Activated CD8-positive, alpha-beta memory T cell treated with anti-CD3 and anti-CD28 coated beads, Interleukin-2, amount 50 U/mL, for 1 hour (primary cell): Measurements from ENCODE around the gene RGS10.

Experiments
- DNase-seq: peaks from one replicate; pipeline ENCODE4 v3.0.0-alpha.2; 2020; ENCODE audit errors: extremely low read depth

RGS10 gene

DNA sequence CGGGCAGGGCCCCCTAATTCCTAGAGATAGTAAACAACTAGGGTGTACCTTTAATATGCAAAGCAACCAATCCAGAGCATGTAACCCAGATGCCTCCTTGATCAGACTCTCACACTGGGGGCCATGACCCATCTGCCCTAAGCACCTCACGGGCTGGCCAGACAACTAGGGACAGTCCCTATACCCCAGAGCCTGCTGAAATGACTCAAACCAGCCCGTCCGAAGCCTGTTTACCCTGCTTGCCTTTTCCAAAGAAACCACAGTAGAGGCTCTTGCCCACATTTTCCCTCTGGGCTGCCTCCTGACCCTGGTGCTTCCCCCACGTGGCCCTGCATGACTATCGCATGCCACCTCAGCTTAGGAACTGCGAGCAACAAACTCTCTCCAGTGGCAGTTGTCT, 46.2 kb downstream of the RGS10 start:
- DNase-seq, result no peak

DNA sequence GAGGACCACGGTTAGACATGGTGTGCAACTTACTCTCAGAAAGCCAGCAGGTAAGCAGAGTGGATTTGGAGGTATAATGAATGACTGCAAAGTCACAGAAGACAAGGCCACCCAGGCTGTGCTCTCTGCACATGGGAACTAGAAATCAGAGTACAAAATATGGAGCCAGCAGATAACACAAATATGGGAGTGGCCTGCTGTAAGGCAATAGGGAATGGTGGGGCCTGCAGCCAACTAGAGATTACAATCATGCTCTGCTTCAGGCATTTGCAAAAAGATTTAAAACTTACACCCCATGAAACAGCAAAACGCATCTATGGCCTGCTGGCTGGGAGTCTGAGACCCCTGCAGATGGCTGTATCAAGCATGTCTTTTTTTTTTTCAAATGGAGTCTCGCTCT, 47.0 kb downstream of the RGS10 start:
- DNase-seq, result no peak

DNA sequence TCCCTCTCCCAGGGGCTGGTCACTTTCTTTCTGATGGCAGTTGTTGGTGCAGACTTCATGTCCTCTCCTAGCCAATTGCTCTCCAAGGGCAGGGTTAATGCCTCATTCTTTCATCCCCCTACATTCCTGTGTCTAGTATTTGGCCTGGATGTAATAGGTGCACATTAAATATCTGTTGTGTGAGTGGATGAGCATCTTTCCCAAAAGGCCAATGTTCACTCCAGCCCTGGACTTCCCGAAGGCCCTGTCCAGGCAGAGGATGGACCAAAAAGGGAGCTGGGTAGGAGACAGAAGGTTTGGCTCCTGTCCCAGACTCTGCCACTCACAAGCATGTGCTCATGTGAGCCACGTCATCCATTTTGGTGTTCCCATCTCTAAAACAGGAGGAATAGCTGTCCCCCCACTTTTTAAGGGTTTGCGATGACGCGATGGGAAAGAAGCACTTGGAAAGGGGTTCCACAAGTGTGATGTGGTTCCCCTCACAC, 47.5 kb downstream of the RGS10 start:
- no peak for DNase-seq

GRCh38 chr10:119494236-119495020, 48.1 kb downstream of the RGS10 start:
- no peak for DNase-seq

- DNase-seq, result no peak
Observed at GRCh38 chr10:119493155-119493554, 49.4 kb downstream of the RGS10 start.

DNA sequence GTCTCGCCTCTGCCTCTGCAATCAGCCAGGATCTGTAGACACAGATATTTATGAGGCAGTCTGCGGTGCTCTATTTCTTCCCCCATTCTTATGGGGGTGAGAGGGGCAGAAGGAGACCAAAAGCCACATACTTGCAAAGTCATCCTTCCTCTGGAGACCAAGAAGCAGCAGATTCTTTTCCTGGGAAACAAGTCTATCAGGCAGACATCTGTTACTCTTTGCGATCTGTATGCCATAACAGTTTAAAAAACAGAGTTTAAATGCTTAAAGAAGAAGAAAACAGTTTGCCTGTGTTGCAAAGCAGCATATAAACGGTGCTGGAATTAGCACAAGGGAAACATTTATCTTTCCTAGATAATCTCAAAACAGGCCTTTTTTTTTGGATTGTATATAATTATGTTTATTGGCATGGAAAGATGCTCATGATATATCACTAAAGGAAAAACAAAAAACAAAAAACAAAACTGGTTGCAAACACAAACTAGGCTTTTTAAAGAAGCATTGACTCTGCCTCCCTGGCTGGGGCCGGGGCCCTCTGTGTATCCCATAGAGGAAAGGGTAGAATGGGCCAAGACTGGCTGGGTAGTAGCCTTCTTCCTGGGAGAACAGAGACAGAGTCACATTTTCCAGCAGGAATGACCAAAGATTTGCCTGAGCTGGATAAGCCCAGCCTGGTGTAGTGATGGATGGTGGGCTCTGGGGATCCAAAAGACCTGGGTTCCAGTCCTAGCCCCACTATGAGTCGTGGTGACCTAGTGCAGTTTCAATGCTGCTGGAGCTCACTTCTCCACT, 50.4 kb downstream of the RGS10 start:
- no peak for DNase-seq

- no peak for DNase-seq
Observed at GRCh38 chr10:119489991-119490326, 52.6 kb downstream of the RGS10 start.

GRCh38 chr10:119488675-119489074, 53.8 kb downstream of the RGS10 start:
- DNase-seq, result no peak

DNA sequence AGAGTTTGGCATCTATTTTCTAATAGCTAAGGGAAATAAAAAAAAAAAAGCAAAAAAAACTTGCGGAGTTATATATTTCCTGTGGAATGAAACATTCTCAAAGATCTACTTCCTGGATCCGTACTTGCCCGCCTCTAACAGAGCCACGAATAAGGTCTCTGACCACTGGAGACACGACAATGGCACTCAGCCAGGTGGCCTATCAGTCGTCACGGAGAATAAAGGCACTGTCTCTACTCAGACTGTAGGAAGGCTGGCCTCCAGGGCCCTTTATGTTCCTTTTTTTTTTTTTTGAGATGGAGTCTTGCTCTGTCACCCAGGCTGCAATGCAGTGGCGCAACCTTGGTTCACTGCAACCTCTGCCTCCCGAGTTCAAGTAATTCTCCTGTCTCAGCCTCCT, 58.7 kb downstream of the RGS10 start:
- DNase-seq, result no peak

- no peak for DNase-seq
Observed at GRCh38 chr10:119483001-119483400, 59.5 kb downstream of the RGS10 start.

DNA sequence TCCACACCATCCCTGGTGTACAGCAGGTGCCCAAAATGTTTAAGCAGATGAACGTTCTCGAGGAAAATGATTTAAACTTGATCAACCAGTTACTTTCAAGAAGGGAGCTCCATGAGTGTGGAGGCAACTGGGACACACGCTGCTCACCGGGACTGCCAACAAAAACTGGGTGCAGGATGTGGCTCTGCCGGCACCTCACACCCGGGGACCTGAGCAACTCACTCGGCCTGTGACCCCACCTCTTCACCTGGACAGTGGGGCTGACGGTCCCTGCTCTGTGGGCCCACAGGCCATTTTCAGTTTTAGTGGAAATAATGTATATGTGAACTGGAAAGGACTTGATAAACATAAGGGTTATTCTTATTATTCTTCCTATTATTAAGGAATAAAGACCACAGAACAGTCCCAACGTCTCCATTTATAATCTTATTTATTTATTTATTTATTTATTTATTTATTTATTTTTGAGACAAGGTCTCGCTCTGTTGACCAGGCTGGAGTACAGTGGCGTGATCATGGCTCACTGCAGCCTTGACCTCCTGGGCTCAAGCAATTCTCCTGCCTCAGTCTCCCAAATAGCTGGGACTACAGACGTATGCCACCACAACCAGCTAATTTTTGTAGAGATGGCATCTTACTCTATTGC, 60.6 kb downstream of the RGS10 start:
- DNase-seq, result no peak

GRCh38 chr10:119480667-119481066, 61.9 kb downstream of the RGS10 start:
- no peak for DNase-seq

- DNase-seq, result no peak
Observed at GRCh38 chr10:119479532-119479931, 63.0 kb downstream of the RGS10 start.

- DNase-seq, result no peak
Observed at GRCh38 chr10:119478811-119479341, 63.6 kb downstream of the RGS10 start.

DNA sequence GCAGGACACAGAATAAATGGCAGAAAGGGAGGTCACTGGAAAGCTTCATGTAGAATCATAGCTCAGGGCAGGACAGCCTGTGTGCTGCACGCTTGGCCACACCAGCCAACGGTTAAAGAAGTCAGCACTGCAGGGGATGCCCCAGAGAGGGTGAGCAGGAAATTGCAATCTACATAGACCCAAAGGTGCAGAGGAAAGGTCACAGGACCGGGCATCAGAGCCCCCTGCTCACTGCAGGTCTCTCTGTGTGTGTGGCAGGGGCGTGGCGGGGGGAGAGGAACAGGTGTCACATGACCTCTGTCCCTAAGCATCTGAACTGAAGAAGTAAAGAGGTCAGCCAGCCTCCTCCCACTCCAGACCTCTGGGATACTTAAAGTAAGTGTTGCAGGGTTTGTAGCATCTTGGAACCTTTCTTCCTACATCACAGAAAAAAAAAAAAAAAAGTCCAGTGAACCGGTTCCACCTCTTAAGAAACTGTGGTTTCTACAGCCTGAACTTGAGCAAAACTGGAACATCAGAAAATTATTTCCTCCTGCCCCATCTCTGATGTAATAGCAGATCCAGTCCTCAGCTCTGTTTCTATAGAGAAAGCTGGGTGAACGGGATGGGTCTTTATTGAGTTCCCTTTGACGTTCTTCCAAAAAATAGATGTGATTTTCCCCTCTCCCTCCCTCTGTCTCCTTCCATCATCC, 64.3 kb downstream of the RGS10 start:
- DNase-seq, result no peak

DNA sequence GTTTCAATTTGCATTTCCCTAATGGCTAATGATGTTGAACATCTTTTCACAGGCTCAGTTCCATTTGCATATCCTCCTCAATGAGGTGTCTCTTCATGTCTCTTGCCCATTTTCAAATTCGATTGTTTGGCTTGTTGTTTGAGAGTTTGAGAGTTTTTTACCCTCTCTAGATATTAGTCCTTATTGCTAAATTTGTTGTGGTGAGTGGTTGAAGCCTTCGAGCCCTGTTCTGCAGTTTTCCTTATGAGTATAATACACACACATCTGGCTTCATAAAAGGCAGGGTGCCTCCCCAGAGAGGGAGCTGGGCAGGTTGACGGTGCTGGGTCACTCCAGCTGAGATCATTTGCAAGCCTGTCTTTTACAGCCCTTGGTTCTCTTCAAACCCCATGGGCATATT, 65.1 kb downstream of the RGS10 start:
- DNase-seq, result no peak

- no peak for DNase-seq
Observed at GRCh38 chr10:119474606-119475005, 67.9 kb downstream of the RGS10 start.

- DNase-seq, result no peak
Observed at GRCh38 chr10:119473771-119474170, 68.7 kb downstream of the RGS10 start.

- DNase-seq, result no peak
Observed at GRCh38 chr10:119470920-119471702, 71.4 kb downstream of the RGS10 start.

DNA sequence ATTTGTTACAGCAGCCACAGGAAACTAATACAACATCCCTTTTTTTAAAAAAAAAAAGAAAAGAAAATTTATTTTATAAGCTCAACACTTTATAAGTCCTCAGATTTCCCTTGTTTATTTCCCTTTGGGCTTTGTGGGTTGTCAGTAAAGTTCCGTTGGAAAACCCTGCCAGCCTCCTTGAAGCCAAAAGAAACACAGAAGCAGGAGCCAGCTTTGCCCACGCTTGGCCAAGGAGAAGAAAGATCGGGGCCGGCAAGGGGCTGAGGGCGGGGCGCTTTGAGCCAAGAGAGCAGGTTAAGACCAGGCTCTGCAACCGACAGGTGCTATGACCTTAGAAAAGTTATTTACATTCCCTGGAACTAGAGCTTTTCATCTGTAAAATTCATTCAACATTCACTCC, 72.7 kb downstream of the RGS10 start:
- DNase-seq, result no peak

DNA sequence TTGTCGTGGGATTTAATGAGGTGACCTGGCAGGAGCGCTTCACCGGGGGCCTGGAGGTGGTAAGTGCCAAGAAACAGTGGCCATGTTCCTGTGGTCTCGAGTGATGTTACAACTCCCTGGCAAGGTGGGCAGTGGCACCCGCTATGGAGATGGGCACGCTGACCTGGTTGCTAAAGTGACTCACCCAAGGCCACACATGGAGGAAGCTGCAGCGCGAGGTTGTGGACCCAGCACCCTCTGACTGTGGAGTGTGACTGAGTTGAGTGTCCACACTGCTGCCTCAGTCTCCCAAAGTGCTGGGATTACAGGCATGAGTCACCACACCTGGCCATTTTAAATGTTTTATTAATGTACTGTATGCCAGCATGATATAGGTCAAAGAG, 73.2 kb downstream of the RGS10 start:
- no peak for DNase-seq
